Thymus (tissue), 11 donors: ENCODE results near the gene TRIM37. TPM values are rescaled to one million over a fixed set of nuclear protein-coding genes. Genes with fewer than 3 reads are reported as not detected.
"Not testable (repeated sequence)": the region's sequence is repeated elsewhere in the genome, so short reads cannot be mapped to it uniquely, and the experiment has no call there.

Source experiments
- DNase-seq, 9 donors: peaks; one replicate each; pipeline ENCODE4 v3.0.0-alpha.2; 2013; ENCODE audit warnings: low spot score in 9 of 9, low read depth in 6 of 9, missing footprints in 1 of 9
- H3K27ac ChIP-seq, 2 donors: one replicate each; pipeline ENCODE4 v1.5.1; 2013; ENCODE audit warnings: control low read depth in 1 of 2, low read depth in 1 of 2, low read length in 1 of 2, mild to moderate bottlenecking in 1 of 2, moderate library complexity in 1 of 2
- H3K27me3 ChIP-seq, 2 donors: one replicate each; pipeline ENCODE4 v1.5.1; 2013; ENCODE audit warnings: low read length in 1 of 2; ENCODE audit not compliant: control insufficient read depth in 2 of 2, insufficient read depth in 1 of 2
- H3K36me3 ChIP-seq, 2 donors: one replicate each; pipeline ENCODE4 v1.5.1; 2013; ENCODE audit warnings: low read length in 1 of 2, mild to moderate bottlenecking in 1 of 2, moderate library complexity in 1 of 2; ENCODE audit not compliant: control insufficient read depth in 2 of 2, insufficient read depth in 2 of 2
- H3K4me1 ChIP-seq, 2 donors: one replicate each; pipeline ENCODE4 v1.5.1; 2013; ENCODE audit warnings: low read length in 2 of 2; ENCODE audit not compliant: control insufficient read depth in 2 of 2, insufficient read depth in 2 of 2
- H3K4me3 ChIP-seq, 2 donors: one replicate each; pipeline ENCODE4 v1.5.1; 2013; ENCODE audit warnings: low read length in 2 of 2, control low read depth in 1 of 2, mild to moderate bottlenecking in 1 of 2
- H3K9me3 ChIP-seq, 2 donors: one replicate each; pipeline ENCODE4 v1.5.1; 2013; ENCODE audit warnings: low read length in 1 of 2, mild to moderate bottlenecking in 1 of 2; ENCODE audit not compliant: control insufficient read depth in 2 of 2, insufficient read depth in 1 of 2
- WGBS: extraction: QIAGEN DNeasy Blood & Tissue Kit; methylation state at CpG from one replicate; pipeline ENCODE4 v1.1.7; 2013; 5-methylcytosine and 5-hydroxymethylcytosine counted together
- polyA plus RNA-seq: library from polyadenylated mRNA; stranded (reverse); fragments of 200-250 nt; gene quantifications from one replicate; pipeline ENCODE4 v1.2.3, GENCODE V29; 2013
- total RNA-seq: library from RNA; stranded (reverse); fragments of 120-200 nt; gene quantifications from one replicate; pipeline ENCODE4 v1.2.4, GENCODE V29; 2013
- donor health status: healthy.

The TRIM37 gene
- total and polyA plus RNA-seq, 2 donors = 14.1 to 17.1 TPM

- no peak for DNase-seq
- Histone ChIP-seq H3K27me3 (no peaks in the 10 kb centered on the region), H3K9me3 (no peaks in the 10 kb centered on the region), H3K4me1 (peaks cover 0 to 4% of the 10 kb centered on the region in 2 donors), H3K4me3 (no peak overlapping the region), H3K36me3 (peaks cover 0 to 15% of the 10 kb centered on the region in 2 donors), H3K27ac (no peak overlapping the region)
- 94% methylated on average over 1 of the region's 1 CpG for WGBS
These were observed 5.5 kb downstream of the TRIM37 start for GRCh38 chr17:59101178-59101577.

DNA sequence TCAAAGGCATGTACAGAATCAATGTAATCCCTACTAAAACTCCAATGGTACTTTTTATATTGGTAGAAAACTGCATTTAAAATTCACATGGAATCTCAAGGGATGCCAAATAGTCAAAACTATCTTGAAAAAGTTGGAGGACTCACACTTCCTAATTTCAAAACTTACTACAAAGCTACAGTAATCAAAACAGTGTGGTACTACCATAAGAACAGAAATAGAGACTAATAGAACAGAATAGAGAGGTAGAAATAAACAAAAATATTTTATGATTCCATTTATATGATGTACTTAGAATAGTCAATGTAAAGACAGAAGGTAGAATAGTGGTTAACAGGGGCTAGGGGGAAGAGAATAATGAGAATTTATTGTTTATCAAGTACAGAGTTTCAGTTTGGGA is 8.8 kb downstream of the TRIM37 start:
- Histone ChIP-seq H3K36me3 (peaks cover 0 to 21% of the 10 kb centered on the region in 2 donors), H3K4me1 (no peaks in the 10 kb centered on the region), H3K4me3 (no peak overlapping the region), H3K9me3 (no peaks in the 10 kb centered on the region), H3K27ac (no peak overlapping the region), H3K27me3 (no peaks in the 10 kb centered on the region)
- no peak for DNase-seq

DNA sequence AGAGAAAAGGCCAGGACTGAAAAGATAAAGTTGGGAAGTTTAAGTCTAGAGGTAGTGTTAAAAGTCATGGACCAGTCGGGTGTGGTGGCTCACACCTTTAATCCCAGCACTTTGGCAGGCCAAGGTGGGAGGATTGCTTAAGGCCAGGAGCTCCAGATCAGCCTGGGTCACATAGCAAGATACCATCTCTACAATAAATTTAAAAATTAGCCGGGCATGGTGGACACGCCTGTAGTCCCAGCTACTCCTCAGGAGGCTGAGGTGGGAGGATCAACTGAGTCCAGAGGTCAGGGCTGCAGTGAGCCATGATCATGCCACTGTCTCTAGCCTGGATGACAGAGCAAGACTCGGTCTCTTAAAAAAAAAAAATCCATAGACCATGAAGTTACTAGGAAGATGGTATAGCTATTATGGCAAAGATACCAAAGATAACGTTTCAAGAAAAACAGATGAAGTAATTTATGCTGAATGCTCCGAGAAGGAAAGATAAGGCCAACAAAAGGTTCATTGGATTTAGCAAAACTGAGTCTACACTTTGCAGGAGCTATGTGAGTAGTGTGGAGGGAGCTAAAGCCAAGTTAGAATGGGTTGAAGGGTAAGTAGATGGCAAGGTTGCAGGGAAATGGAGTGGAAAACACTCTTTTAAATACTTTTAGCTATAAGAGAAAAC is 11.7 kb downstream of the TRIM37 start:
- Histone ChIP-seq H3K36me3 (peaks cover 4 to 11% of the 10 kb centered on the region in 2 donors), H3K4me3 (no peak overlapping the region), H3K27me3 (no peaks in the 10 kb centered on the region), H3K27ac (no peak overlapping the region), H3K9me3 (no peaks in the 10 kb centered on the region), H3K4me1 (no peaks in the 10 kb centered on the region)
- WGBS = 95% methylated on average over 6 of the region's 6 CpGs
- DNase-seq = no peak

DNA sequence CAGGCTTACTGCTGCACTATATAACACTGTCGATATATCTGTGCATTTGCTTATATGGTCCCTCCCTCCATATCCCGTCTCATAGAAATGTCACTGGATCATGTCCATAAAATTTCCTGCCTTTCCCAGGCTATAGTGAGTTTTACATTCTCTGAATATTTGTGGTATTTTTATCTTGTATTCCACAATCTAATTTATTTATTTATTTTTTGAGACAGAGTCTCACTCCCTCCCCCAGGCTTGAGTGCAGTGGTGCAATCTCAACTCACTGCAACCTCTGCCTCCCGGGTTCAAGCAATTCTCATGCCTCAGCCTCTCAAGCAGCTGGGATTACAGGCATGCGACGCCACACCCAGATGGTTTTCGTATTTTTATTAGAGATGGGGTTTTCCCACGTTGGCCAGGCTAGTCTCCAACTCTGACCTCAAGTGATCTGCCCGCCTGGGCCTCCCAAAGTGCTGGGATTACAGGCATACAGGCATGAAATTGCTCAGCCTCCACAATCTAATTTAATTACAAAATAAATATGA is 12.9 kb downstream of the TRIM37 start:
- H3K27me3 ChIP-seq = no peaks in the 10 kb centered on the region
- H3K4me3 ChIP-seq = no peak overlapping the region
- 92% methylated on average over 8 of the region's 8 CpGs for WGBS
- H3K27ac ChIP-seq = no peak overlapping the region
- no peaks in the 10 kb centered on the region for H3K9me3 ChIP-seq
- no peaks in the 10 kb centered on the region for H3K4me1 ChIP-seq
- peaks cover 12 to 15% of the 10 kb centered on the region in 2 donors for H3K36me3 ChIP-seq
- no peak for DNase-seq

DNA sequence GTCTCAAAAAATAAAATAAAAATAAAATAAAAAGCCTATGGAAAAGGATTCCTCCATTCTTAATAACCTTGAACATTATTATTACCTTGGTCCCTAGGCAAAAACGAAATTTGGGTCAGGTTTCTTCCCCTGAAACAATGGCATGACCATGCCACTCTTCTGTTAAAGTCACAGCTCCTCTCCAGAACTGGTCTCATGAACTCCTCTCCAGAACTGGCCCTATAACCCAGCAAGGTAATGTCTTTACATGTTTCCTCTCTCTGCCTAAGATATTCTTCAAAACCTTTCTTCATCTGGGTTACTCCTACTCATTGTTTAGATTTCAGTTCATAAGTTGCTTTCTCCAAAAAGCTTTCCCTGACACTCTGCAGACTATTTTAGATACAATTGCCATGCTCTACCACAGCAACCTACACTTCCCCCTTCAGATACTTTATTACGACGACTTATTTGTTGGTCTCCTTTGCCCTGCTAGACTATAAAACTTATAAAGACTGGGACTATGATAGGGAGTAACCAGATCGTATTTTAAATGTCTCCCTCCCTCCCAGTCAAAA is 13.5 kb downstream of the TRIM37 start:
- WGBS = 92% methylated on average over 4 of the region's 4 CpGs
- no peak for DNase-seq
- Histone ChIP-seq H3K27me3 (no peaks in the 10 kb centered on the region), H3K4me1 (no peaks in the 10 kb centered on the region), H3K4me3 (no peak overlapping the region), H3K36me3 (peaks cover 12 to 16% of the 10 kb centered on the region in 2 donors), H3K9me3 (no peaks in the 10 kb centered on the region), H3K27ac (no peak overlapping the region)

DNA sequence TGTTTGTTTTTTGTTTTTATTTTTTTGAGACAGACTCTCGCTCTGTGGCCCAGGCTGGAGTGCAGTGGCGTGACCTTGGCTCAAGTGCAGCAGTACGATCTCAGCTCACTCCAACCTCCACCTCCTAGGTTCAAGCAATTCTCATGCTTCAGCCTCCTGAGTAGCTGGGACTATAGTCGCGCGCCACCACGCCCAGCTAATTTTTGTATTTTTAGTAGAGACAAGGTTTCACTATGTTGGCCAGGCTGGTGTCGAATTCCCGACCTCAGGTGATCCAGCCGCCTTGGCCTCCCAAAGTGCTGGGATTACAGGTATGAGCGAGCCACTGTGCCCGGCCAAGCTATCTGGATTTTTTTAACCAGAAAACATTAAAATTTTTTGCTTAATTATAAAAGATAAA is 16.1 kb downstream of the TRIM37 start:
- not testable (repeated sequence) for H3K4me1 ChIP-seq, H3K4me3 ChIP-seq, H3K27ac ChIP-seq, H3K9me3 ChIP-seq, H3K27me3 ChIP-seq, DNase-seq
- peaks cover 16 to 19% of the 10 kb centered on the region in 2 donors for H3K36me3 ChIP-seq
- 97% methylated on average over 12 of the region's 12 CpGs for WGBS

DNA sequence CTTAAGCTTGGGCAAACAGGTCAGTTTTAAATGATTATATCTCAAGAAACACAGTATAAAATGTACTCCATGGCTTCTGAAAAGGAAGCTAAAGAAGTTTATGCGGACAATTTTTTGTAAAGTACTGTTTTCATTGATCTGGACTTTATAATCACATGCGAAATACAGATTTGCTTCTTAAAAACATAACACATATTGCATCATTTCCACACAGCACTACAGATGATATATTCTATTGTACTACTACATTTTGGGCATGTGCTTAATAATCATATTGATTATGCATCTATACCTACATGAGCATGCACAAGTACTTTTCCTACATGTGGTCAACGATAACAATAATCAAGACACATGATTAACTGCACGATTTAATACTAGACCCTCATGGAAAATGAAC is 22.5 kb downstream of the TRIM37 start:
- no peak for DNase-seq
- Histone ChIP-seq H3K4me3 (no peak overlapping the region), H3K9me3 (no peaks in the 10 kb centered on the region), H3K4me1 (no peaks in the 10 kb centered on the region), H3K36me3 (peaks cover 4 to 35% of the 10 kb centered on the region in 2 donors), H3K27me3 (no peaks in the 10 kb centered on the region), H3K27ac (no peak overlapping the region)
- 99% methylated on average over 4 of the region's 4 CpGs for WGBS

- H3K4me3 ChIP-seq = no peak overlapping the region
- H3K36me3 ChIP-seq = peaks cover 11 to 33% of the 10 kb centered on the region in 2 donors
- H3K9me3 ChIP-seq = no peaks in the 10 kb centered on the region
- DNase-seq = no peak
- no peaks in the 10 kb centered on the region for H3K27me3 ChIP-seq
- H3K4me1 ChIP-seq = no peaks in the 10 kb centered on the region
- no peak overlapping the region for H3K27ac ChIP-seq
These were observed 32.2 kb downstream of the TRIM37 start for GRCh38 chr17:59074494-59074893.

GRCh38 chr17:59073972-59074371 is 32.7 kb downstream of the TRIM37 start:
- Histone ChIP-seq H3K4me1 (no peaks in the 10 kb centered on the region), H3K4me3 (no peak overlapping the region), H3K27me3 (no peaks in the 10 kb centered on the region), H3K36me3 (peaks cover 11 to 30% of the 10 kb centered on the region in 2 donors), H3K9me3 (no peaks in the 10 kb centered on the region), H3K27ac (no peak overlapping the region)
- 100% methylated on average over 1 of the region's 1 CpG for WGBS
- DNase-seq = no peak
